Amygdala (tissue), 56 donors: ENCODE results near the gene AP1G2.
"Not testable (repeated sequence)": the region's sequence is repeated elsewhere in the genome, so short reads cannot be mapped to it uniquely, and the experiment has no call there.

Experiments used
- DNase-seq, 56 donors: peaks; one replicate each; lab custom pipeline; 2025; lab: John Stamatoyannopoulos, UW

The AP1G2 gene, protein sequence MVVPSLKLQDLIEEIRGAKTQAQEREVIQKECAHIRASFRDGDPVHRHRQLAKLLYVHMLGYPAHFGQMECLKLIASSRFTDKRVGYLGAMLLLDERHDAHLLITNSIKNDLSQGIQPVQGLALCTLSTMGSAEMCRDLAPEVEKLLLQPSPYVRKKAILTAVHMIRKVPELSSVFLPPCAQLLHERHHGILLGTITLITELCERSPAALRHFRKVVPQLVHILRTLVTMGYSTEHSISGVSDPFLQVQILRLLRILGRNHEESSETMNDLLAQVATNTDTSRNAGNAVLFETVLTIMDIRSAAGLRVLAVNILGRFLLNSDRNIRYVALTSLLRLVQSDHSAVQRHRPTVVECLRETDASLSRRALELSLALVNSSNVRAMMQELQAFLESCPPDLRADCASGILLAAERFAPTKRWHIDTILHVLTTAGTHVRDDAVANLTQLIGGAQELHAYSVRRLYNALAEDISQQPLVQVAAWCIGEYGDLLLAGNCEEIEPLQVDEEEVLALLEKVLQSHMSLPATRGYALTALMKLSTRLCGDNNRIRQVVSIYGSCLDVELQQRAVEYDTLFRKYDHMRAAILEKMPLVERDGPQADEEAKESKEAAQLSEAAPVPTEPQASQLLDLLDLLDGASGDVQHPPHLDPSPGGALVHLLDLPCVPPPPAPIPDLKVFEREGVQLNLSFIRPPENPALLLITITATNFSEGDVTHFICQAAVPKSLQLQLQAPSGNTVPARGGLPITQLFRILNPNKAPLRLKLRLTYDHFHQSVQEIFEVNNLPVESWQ

DNA sequence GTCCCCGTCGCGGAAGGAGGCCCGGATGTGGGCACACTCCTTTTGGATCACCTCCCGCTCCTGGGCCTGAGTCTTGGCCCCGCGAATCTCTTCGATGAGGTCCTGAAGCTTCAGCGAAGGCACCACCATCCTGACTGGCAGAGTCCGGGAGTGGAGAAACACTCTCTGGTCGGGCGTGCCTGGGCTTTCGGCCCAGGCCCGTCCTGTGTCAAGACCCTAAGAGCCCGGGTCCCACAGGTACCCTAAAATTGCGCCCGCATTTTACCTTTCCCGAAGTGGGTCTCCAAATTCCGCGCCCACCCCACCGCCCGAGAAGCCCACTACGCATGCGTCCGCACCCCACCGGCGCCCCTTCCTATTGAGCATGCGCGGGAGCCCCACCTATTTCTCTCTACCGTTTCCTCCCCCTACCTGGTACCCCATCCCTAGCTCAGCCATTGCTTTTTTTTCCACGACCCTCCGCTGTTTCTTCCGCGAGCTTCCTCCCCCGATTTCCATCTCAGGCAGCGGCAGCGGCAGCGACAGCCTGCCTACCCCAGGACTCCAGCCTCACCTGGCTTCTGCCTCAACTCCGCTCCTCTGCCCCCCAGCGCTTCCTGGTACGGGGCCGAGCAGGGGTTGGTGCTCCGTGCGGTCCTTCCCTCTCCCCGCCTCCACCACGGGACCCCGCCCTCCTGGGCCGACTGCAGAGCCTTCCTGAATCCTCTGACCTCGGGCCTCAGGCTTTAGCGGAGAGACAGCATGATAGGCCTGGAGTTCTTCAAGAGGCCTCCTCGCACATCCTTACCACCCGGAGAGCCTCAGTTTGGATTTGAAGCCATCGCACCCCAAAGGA, at the start of gene AP1G2:
AP1G2 (minus strand) TSS at position 606 of the 835 bp plus-strand sequence; CDS start at position 129, 477 bp downstream.
- peak in 47 of 56 donors; percentile 29 to 82 (median 66) for DNase-seq

DNA sequence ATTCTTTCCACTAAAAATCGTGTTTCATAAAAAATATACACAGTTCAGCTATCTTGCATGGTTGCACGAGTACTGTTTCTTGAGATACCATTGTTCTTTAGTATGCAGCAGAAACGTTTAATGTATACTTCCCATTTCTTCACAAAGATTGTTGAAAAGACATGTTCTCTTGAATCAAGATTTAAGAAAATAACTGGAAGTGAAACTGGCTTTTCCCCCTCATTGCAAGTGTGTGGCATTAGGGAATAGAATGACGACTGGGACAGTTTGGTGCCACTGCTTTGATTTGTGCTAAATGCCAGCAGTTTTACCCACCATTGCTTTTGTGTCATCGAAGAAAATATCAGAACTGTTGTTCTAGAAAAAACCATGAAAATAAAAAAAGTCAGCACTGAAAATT, 48.3 kb upstream of the AP1G2 start:
- DNase-seq: no peak

DNA sequence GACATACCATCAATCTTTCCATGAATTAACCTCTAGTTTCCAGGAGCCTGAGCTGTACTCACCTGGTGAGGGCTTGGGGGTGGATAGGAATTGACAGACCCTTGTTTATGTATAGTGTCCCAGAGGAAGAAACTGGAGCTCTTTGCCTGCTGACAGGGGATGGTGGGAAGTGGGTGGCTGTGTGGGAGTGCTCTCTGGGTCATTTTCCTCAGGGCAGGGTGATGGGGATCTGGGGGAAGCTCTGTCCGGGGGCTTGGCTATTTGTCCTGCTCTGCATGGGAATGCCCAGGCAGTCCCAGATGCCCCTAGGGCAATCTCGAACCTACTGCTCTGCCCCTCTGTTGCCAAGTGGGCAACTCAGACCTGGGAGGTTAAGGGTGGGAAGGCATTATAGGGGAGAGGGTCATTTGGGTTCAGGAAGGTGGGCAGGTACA, 46.8 kb upstream of the AP1G2 start:
- DNase-seq: no peak

DNA sequence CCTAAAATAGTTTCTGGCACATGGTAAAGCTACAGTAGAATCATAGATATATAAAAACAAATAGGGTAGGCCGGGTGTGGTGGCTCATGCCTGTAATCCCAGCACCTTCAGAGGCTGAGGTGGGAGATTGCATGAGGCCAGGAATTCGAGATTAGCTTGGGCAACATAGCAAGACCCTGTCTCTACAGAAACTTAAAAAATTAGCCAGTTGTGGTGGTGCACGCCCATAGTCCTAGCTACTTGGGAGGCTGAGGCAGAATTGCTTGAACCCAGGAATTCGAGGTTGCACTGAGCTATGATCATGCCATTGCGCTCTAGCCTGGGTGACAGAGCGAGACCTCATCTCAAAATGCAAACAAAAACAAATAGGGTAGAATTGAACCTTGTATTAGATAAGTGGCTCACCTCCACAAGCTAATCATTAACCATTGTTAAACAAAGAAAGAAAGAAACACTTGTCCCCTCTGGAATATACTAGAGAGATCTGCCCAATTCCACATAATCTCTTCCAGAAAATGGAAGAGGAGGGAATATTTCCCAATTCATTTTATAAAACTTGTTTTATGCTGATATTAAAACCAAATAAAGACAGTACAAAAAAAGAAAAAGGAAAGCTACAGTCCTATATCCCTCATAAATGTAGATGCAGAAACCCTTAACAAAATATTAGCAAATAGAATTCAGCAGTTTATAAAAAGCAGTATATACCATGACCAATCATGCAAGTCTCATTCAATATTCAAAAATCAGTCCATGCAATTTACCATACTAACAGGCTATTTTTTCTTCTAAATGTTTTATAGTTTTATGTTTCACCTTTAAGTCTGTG, 45.9 kb upstream of the AP1G2 start:
- DNase-seq: no peak

DNA sequence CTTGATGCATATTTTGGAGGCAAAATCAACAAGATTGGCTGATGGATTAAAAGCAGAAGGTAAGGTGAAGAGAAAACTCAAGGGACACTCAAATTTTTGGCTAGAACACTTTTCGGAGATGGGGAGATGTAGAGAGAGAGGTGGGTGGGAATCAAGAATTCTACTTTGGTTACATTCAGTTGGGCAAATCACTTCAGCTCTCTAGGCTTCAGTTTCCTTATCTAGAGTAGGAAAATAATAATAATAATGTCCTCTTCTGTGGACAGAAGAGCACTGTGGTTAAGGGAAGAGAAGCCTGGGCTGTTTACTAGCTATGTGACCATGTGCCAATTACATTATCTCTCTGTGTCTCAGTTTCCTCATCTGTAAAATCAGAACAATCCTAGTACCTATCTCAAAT, 45.2 kb upstream of the AP1G2 start:
- no peak for DNase-seq

DNA sequence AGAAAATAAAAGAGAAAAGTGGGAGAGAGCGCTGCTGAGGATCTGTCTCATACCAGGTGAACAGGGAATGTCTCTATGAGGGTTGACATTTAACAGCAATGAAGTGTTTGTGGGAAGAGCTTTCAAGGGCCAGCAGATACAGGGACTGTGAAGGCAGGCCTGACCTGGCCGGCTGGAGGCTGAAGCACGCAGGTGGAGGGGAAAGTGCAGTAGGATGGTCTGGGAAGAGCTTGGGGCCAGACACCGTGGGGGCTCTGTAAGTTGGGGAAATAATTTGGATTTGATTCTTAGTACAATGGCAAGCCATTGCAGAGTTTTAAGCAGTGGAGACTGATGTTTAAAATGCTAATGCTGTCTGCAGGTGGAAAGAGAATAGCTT, 44.8 kb upstream of the AP1G2 start:
- DNase-seq: no peak

DNA sequence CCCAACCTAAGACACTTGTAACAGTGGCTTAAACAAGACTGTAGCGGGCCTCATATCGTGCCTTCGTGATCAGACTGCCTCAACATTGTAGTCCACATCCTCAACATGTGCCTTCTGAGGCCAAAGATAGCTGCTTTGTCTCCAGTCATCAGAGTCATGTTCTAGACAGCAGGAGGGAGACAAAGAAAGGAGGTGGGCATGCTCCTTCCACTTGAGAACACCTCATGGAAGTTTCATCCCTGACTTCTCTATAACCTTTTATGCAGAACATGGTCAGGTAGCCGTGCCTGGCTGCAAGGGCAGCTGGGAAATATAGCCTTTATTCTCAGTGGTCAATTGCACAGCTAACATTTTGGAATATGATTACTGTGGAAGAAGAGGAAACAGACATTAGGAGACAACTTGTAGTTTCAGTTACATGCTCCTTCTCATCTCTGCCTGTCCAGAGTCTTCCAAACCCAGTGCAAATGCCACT, 43.3 kb upstream of the AP1G2 start:
- DNase-seq: no peak

DNA sequence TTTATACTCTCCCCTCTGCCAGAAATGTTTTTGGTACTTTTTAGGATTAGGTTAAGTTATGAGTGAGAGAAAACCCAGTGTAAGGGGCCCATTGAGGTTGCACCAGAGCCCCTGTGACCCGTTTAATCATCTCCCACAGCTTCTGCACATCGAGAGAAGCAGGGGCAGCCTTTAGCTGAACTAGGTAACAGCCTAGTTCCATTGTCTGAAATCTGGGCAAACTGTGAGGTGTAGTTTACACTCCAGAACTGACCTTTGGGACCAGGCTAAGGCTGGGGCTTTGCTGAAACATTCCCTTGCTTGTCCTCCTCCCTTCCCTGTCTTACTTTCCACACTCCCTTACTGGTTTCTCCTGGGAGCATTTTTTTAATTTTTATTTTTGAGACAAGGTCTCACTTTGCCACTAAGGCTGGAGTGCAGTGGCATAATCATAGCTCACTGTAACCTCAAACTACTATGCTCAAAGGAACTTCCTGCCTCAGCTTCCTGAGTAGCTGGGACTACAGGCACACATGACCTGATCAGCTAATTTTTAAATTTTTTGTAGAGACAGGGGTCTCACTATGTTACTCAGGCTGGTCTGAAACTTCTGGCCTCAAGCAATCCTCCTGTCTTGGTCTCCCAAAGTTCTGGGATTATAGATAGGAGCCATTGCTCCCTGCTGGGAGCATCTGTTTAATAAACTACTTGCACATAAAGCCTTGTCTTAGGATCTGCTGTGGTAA, 42.7 kb upstream of the AP1G2 start:
- no peak for DNase-seq

DNA sequence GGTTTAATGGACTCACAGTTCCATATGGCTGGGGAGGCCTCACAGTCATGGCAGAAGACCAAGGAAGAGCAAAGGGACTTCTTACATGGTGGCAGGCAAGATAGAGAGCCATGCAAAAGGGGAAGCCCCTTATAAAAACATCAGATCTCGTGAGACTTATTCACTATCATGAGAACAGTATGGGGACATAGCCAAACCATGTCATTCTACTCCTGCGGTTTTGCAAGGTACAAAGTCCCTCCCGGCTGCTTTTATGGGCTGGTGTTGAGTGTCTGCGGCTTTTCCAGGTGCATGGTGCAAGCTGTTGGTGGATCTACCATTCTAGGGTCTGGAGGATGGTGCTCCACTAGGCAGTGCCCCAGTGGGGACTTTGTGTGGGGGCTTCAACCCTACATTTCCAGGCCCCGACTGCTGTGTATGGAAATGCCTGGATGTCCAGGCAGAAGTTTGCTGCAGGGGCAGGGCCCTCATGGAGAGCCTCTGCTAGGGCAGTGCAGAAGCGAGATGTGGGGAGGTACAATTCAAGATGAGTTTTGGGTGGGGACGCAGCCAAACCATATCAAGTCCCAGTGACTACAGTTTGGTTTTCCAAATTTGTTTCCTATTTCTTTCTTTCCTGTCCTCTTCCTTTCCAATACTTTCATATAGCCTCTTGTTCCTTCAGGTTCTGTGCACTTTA, 42.0 kb upstream of the AP1G2 start:
- not testable (repeated sequence) for DNase-seq

DNA sequence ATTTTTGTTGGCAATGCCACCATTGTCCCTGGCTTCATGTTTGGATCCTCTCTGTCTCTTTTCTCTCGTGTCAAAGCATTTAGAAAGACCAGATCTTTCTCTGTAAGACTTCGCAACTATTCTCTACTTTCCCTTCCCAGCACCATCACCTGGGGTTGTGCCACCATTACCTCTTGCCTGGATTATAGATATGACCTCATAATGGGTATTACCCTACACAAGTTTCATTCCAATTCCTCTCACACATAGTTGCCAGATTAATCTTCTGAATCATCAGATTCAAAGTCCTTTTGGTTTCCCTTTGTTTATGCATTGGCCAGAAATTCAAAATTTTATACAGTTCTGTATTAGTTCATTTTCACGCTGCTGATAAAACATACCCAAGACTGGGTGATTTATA, 41.4 kb upstream of the AP1G2 start:
- no peak for DNase-seq

DNA sequence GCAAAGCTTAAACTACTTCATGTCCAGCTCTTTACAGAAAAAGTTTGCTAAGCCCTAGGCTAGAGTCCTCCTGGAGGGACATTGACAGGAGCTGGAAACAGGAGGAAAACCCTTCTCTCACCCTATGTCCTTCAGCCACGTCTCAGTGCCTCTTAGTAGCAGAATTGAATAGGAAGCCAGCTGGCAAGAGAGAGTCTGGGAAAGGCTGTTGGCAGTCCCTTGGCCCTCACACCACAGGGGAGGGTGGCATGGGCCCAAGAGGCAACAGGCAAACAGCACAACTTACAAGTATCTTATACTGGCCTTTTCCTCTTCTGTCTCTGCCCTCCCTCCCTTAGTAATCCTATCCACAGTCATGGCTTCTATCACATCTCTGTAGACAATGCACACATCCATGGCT, 40.9 kb upstream of the AP1G2 start:
- DNase-seq: peak in 14 of 56 donors; percentile 4 to 50 (median 22)

DNA sequence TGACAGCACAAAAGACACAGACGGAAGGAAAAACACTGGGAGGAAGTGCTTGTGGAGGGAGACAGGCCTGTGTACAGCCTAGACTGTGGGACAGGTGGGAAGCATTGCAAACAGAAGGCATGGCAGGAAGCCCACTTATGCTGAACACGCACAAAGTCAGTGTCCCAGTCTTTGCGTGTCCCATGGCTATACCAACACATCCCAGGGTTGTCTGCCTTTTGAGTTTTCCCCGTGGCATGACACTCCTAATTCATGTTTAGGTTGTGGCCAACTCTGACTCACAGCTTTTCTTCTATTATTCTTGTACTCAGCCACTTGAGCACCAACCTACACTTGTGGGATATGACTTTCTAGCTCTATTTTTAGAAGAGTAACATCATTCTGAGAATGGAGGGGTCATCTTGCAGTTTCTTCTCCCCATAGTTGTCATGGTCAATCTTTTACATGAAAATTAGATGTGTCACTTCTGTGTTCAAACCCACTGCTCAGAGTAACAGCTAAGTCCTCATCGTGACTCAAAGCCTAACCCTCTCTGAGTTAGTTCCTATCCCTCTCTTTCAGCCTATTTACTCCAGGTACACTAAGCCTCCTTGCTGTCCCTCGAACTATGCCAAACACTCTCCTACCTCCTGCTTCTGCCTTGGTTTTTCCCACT, 38.5 kb upstream of the AP1G2 start:
- no peak for DNase-seq

DNA sequence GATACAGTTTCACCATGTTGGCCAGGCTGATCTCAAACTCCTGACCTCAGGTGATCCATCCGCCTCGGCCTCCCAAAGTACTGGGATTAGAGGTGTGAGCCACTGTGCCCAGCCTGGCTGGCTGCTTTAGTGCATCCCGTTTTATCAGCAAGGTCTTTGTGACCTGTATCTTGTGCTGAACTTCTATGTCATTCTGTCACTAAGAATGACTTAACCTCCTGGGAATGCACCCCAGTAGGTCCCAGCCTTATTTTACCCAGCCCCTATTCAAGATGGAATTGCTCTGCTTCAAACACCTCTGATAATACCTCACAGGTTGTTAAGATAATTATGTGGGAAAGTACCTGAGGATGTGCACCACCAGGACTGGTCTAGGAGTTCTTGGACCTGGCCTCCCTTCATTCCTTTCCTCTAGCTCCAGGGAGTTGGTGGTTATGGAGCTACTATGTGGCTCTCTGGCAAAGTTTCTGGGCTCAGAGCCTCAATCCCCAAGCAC, 37.1 kb upstream of the AP1G2 start:
- no peak for DNase-seq

DNA sequence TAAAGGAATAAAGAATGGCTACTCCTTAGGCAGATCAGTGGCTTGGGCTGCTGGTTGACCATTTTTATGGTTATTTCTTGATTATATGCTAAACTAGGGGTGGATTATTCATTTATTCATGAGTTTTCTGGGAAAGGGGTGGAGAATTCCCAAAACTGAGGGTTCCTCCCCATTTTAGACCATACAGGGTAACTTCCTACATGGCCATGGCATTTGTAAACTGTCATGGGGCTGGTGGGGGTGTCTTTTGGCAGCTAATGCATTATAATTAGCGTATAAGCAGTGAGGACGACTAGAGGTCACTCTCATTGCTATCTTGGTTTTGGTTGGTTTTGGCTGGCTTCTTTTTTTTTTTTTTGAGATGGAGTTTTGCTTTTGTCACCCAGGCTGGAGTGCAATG, 36.6 kb upstream of the AP1G2 start:
- DNase-seq: no peak

DNA sequence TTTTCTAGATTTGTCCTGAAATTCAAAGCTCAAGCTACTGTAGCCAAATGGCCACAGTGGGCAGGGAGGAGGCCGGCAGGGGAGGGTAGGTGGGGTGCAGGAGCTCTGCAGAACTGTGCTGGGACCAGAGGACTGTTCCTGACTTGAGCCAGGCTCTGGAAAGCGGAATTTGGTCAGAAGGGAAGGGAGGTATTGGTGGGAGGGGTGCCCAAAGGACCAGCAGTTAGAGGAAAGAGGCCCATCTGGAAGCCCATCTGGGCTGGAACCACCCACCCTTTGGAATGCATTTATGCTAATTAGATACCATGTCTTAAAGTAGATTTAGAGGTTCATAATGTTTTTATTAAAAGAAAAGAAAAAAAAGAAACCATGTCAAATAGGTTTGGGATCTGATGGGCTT, 35.5 kb upstream of the AP1G2 start:
- DNase-seq: no peak

DNA sequence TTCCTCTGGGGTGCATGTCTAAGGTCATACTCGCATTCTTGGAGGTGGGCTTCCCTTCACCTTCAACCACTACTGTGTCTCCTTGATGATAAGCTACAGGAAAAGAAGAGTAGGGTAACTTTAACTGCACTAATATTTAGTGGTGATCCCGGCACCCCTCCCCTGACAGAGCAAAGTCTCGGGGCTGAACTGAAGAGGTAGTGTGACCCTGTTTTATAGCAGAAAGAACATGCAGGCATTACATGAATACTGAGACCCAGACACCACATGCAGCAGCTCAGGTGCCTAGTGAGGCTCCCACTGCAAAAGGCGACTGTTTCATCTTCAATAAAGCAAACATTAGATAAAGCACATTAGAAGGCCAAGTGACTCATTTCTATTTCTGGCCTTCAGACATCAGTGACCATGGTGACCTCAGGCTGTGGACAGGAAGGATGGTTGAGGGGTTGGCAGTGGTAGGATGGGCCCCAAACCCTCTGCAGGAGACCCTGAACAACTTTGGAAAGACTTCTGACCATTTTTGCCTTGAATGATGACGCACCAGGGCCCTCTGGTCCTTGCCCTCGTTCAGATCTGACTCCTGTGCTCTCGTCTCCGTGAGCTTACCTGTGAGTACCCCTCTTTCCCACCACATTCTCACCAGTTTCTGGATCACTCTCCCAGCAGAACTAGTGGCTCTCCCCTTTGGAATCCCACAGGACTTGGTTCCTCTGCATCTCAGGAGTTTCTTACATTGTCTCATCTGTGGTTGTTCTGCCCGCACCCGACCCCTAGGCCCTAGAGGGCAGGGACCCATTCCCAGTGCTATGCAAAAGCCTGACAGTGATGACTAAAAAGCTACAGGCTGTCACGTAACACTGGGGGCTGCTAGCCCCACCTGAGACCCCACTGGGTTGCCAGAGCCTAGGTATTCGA, 34.8 kb upstream of the AP1G2 start:
- DNase-seq: no peak

DNA sequence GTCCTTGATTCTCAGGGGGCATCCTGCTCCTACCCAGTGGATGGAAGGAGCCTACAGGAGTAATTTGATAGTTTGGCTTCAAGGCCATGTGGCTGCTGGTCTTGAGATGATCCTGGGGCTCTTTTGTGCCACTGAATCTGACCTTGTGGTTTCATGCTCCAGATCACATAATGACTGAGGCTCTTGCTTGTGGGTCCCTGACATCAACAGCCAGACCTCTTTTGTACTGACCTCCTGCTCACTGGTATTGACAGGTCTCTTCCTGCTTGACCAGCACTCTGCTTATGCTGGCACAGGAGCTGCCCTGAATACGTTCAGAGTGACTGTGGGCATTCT, 34.2 kb upstream of the AP1G2 start:
- no peak for DNase-seq
